CD4-positive, alpha-beta T cell treated with Interferon gamma for 1 hour (primary cell): Measurements from ENCODE around the gene PAN2.
"Not testable (repeated sequence)": the region's sequence is repeated elsewhere in the genome, so short reads cannot be mapped to it uniquely, and the experiment has no call there.

Experiments
- DNase-seq: peaks from one replicate; pipeline ENCODE4 v3.0.0-alpha.2; 2020

The PAN2 gene

DNA sequence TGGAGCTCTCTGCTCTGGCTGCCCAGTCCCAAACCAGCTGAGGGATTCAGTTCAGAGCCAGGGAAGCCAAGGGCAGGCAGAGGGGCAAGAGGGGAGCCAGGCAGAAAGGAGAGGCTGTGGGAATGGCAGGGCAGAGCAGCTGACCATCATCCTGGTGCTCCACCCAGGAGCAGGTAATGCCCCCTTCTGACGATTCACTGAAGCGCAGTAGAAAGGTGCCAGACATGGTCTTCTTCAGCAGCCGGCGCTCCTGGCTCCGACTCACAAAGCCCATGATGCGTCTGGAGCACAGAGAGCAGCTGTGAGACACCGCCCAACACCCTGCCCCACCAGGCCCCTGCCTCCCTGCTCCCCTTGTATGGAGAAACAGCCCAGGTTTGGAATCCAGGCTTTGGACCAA lies 12.9 kb upstream of the PAN2 start:
- DNase-seq: no peak

DNA sequence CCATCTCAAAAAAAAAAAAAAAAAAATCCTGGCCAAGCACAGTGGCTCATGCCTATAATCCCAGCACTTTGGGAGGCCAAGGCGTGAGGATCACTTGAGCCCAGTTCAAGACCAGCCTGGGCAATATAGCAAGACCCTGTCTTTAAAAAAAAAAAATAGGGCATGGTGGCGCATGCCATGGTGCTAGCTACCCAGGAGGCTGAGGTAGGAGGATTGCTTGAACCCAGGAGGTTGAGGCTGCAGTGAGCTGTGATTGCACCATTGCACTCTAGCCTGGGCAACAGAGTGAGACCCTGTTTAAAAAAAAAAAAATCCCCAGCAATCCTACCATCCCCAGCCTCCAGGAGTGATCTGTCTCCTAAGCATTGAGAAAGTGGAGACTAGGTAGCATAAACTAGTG lies 8.5 kb upstream of the PAN2 start:
- DNase-seq: not testable (repeated sequence)

DNA sequence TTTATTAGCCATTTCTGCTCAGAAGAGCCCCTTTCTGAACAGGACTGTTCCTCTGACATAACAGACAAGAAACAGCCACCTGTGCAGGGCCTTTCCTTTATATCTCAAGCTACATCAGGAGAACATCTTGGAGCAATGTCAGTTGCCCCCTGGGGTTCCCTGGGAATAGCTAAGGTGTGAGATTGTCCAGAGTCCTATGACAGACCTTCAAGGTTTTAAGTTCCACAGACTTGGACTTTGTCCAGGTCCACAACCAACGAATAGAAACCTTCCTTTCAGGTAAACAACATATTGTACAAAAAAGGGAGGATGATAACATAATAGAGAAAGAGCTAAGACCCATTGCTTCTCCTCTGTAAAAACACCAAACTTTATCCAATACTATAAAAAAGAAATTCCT lies 7.8 kb upstream of the PAN2 start:
- DNase-seq: no peak

DNA sequence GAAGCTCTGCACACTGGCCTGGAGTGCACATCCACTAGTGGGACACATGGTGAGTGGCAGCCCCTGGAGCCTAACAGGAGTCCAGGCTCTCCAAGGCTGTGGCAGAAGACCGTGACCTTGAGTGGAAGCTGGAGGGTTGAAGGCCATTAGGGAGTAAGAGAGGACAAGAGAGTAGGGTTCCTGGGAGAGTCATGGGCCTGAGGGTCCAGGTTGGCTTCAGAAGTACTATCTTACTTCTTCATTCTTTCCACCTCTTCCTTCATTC lies 5.3 kb upstream of the PAN2 start:
- no peak for DNase-seq

DNA sequence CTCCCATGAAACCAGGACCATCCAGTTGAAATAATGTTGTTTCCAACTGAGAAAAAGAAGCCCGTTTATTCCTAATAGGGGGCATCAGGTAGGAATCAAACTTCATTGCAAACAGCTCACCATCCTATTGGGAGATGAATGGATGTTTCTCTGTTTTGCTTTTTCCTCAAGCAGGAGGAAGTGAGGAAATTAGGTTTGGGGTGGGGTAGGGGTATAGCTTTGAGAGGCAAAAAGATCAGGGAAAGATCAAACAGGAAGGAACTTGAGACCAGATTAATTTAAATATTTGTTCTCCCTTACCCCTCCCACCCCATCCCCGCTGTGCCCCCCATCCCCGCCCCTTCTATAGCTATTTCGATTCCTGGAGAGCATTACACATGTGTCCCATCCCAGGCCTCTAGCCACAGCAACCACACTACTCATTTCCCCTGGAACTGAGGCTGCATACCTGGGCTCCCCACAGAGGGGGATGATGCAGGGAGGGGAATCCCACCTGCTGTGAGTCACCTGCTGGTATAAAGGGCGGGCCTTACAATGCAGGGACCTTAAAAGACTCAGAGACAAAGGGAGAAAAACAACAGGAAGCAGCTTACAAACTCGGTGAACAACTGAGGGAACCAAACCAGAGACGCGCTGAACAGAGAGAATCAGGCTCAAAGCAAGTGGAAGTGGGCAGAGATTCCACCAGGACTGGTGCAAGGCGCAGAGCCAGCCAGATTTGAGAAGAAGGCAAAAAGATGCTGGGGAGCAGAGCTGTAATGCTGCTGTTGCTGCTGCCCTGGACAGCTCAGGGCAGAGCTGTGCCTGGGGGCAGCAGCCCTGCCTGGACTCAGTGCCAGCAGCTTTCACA lies 4.7 kb upstream of the PAN2 start, which contains the start of gene IL23A:
Gene IL23A, plus strand, starts transcription at position 577 of the 850 bp plus-strand sequence. Its CDS starts 161 bp downstream, at position 738.
- peak; percentile 88 for DNase-seq

DNA sequence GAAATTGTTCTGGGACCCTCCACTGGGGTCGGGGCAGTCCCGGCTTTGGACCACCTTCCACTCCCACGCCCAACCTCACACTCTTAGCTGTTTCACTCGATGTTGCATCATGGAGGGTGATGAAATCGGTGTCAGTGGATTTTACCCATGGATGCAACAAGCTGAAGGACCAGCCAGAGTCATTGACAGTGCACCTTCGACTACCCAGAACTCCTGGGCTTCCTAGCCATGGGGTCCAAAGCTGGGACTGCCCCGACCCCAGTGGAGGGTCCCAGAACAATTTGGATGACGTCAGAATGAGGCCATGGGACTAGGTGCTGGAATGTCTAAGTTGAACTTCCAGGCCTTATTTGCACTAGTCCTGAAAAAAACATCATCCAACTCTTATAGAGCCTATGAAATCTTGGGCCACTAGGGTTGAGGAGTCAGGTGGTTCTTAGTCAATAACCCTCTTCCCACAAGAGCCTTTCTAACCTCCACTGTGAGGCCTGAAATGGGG lies 4.0 kb upstream of the PAN2 start:
- peak; percentile 25 for DNase-seq

DNA sequence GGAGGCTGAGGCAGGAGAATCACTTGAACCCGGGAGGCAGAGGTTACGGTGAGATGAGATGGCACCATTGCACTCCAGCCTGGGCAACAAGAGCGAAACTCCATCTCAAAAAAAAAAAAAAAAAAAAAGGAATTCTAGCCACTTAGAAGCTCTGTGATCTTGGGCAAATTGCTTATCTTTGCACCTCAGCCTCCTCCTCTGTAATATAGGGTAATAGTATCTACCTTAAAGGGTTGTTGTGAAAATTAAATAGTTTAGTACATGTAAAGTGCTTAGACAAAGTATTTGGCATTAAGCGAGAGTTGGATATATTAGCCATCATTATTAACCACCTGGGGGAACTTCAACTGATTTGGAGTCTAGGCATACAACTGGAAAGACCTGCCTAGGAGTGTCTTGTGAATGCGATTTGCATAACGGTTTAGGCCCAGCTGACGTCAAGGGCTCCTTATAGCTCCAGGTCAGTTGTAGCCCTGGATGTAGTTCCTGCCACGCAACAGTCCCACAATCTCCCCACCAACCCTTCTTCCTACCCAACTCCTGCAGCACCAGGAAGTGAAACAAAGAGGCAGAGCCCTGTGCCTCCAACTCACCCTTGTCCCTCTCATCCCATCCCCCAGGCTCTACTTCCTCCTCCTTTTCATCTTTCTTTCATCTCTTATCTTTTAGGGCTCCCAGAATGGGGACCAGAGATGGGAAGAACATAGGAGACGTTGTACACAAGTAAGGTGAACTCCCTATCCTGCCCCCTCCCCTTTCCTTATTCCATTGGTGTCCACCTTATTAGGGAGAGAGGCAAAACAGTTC lies 2.8 kb upstream of the PAN2 start:
- DNase-seq: peak; percentile 60

DNA sequence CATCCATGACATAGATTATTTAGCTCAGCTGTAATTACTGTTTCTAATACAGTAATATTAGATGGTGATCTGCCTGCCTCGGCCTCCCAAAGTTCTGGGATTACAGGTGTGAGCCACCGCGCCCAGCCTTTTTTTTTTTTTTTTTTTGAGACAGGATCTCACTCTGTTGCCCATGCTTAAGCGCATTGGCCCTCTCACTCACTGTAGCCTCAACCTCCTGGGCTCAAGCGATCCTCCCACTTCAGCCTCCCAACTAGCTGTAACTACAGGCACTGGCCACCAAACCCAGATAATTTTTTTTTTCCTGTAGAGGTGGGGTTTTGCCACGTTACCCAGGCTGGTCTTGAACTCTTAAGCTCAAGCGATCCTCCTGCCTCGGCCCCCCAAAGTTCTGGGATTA lies 1.7 kb upstream of the PAN2 start:
- DNase-seq: not testable (repeated sequence)

DNA sequence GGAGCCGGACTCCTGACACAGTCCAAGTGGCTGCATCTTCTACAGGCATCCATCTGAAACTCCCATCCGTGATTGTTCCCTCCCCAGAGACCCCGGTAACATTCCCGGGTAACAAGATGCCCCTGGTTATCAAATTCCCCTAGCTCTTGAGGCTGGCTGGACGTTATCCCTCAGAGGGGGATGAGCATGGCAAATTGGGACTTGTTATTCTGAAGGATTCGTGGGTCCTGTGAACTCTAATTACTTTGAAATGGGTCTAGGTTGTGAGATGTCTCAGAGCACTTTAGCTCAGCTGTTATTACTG lies 642 bp upstream of the PAN2 start:
- no peak for DNase-seq

DNA sequence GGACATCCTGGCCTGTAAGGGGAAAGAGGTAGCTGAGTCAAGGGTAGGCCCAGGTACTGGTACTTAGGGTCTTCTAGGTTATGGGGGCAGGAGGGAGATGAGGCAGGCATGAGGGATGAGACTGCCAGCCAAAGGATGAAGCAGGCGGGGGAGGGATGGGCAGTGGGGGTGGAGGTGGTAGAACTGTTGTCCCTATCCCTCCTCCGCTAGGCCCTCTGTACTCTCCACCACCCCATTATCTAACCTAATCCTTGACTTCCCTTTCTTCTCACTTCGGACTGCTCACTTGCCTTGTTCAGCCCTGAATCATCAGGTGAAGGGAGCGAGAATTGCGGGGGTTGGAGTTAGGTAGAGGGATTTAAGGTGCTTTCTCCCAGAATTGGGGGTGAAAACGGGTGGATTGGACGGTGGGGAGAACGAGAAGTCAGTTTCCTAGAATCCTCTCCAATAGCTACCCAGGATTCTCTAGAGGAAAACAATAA lies 562 bp downstream of the PAN2 start:
- no peak for DNase-seq

DNA sequence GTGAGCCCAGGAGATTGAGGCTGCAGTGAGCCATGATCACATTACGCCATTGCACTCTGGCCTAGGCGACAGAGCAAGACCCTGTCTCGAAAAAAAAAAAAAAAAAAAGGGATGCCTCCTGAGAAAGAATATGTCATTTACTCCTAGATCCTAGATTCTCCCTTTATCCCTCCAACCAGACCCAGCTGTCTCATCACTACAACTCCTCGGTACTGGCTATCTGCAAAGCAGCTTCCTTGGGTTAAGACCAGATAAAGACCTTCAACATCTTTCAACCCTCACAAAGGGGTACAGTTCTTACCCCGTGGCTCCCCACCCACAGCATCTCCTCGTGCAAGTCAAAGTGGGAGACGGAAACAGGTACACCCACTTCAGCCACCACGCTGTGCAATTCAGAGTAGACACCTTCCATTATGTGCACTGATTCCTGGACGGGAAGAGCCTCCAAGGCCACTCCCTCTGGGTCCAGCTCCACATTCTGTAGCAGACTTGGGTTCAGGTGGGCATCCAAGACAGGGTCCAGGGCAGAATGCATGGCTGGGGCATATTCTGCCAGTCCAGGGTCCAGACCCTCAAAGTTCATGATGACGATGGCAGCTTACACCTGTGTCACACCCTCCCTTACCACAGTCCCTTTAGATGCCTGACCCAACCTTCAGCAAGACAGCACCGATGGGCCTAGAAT lies 1.1 kb downstream of the PAN2 start:
- no peak for DNase-seq

DNA sequence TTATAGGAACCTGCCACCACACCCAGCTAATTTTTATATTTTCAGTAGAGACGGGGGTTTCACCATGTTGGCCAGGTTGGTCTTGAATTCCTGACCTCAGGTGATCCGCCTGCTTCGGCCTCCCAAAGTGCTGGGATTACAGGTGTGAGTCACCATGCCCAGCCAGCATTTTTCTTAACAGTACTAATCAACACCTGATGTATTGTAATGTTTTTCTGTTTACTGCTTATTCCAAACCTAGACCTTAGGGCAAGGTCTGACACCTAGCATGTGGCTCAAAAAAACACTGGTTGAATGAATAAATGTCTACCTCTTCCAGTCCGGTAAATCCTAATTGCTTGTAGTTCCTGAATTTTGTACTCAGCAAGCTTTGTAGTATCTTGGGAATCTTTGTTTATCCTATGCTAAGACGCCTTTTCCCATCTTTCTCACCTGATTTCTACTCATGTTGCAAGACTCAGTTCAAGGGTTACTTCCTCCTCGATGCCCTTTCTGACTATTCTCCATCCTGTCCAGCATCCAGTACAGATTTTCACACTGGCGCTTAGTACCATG lies 2.8 kb downstream of the PAN2 start:
- DNase-seq: no peak

DNA sequence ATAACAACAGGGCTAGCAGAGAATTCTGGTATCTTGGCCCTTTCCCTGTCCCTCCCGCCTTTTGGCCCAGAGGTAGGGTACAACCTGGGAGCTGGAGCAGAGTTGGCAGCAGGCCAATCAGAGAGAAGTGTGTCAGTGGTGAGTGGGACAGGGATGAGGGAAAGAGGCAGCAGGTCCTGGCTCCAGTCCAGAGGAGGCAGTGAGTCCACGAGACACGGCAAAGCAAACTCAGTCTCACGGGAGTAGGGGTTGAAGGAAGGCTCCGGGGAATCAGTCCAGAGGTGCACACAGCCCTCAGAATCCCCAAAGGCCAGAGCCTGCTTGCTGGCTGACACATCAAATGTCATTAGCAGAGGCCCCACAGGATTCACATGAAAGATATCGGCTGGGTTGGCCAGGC lies 7.3 kb downstream of the PAN2 start:
- no peak for DNase-seq

DNA sequence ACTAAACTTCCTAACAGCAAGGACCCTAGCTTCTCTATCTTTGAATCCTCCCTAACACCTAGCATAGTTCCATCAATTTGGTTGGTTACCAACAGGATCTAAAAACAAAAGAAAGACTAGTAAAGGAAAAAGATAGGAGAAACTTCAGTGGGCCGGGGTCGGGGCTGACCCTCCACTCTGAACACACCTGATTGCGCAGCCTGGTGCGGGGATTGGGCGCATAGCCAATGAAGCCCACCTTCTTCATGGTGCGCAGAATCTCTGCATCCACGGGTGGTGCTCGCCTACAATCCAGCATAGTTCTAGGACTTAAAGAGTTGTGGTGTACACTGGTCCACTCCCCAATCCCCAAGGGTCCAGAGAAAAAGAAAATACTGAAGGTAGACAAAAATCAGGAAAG lies 7.7 kb downstream of the PAN2 start:
- DNase-seq: no peak

DNA sequence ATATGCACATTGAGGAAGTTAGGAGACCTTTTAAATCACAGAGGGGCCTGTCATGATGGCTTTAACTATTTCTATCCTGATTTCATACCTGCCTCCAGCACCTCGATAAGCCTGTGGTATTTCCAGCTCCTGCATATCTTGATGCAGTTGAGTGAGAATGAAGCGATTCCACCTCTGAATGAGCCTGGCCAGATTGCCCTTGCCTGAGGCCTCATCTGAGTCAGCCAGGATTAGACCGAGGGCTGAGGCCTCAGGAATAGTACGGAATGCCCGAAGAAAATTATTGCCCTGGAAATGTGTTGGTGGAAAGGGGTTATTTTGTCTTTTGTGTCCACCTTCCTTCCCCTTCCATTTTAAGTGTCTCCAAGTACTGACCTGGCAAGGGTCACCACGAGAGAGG lies 9.6 kb downstream of the PAN2 start:
- no peak for DNase-seq

DNA sequence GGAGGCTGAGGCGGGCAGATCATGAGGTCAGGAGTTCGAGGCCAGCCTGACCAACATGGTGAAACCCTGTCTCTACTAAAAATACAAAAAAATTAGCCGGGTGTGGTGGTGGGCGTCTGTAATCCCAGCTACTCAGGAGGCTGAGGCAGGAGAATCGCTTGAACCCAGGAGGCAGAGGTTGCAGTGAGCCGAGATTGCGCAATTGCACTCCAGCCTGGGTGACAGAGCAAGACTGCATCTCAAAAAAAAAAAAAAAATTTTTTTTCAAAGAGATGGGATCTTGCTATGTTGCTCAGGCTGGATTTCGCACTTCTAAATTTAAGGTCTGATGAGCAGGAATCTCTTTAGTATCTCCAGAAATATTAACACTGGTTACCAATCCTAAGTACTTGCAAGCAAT lies 12.2 kb downstream of the PAN2 start:
- DNase-seq: not testable (repeated sequence)

DNA sequence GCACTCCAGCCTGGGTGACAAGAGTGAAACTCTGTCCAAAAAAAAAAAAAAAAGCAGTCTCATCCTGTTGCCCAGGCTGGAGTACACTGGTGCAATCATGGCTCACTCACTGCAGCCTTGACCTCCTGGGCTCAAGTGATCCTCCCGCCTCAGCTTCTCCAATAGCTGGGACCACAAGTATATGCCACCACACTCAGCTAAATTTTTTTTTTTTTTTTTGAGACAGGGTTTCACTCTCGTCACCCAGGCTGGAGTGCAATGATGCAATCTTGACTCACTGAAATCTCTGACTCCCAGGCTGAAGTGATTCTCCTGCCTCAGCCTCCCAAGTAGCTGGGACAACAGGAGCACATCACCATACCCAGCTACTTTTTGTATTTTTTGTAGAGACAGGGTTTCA lies 12.8 kb downstream of the PAN2 start:
- peak; percentile 59 for DNase-seq

DNA sequence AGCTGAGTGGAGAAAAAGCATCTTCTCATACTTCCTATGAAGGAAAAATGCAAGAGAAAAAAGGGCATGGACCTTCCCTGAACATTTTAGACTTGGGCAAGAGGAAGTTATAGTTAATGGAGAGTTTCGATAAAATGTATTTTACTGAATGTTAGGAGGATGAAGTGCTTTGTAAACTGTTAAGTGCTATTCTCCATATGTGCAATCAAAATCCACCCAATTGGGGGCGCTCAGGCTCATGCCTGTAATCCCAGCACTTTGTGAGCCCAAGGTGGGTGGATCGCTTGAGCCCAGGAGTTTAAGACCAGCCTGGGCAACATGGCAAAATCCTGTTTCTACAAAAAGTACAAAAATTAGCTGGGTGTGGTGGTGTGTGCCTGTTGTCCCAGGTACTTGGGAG lies 16.1 kb downstream of the PAN2 start:
- no peak for DNase-seq

DNA sequence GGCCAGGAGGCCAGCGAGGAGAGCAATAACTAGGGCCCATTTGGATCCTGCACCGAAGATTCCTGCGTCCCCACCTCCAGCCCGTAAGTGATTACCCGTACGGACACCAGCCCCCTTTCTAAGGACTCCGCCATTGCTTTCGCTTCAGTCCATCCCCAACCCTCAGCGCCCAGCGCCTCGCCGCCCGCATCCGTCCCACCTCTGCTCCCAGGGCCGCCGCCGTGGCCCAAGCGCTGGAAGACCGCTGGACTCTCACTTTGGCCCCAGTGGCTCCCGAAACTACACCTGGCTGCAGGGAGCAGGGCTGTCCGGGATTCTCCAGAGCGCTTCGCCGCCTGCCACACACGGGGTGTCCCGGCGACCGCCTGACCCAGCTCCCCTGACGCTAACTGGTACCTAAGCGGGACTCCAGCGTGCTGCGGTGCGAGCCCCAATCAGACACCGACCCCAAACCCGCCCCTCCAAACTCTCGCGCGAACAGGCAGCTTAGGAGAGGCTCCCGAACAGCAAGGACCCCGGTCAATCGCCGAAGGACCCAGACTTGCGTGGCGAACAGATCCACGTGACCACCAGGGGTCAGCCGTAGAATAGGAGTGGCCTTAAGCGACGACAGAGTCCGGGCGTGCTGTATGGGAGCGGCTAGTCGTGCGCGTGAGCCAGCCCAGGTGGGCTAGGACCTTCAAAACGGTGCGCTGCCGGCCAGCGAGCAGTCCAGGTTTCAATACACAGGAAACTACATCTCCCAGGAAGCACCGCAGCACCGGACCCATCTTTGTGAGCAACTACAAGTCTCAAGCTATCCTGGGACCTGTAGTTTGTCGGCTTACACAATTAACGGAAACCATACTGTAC lies 18.0 kb downstream of the PAN2 start, which contains the start of gene CNPY2:
Gene CNPY2, minus strand, starts transcription at position 367 of the 852 bp plus-strand sequence. CDS start 771 bp downstream, outside the sequence.
- DNase-seq: peak; percentile 95

DNA sequence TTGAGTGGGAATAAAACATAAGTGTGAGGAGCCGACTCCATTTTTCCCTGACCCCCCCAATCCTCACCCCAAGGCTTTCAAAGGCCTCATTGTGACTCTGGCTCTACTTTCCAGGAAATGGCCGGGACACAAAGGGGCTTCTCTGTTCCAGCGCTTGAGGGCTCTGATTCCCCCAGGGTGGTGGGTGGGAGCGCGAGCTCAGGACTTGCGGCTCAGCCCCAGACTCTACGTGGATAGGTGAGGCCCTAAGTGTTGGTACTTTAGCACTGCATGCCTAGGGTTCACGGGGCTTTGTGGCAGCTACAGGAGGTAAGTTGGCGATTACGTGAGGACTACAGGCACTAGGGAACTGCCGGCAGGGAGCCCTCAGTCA lies 18.6 kb downstream of the PAN2 start:
- no peak for DNase-seq

DNA sequence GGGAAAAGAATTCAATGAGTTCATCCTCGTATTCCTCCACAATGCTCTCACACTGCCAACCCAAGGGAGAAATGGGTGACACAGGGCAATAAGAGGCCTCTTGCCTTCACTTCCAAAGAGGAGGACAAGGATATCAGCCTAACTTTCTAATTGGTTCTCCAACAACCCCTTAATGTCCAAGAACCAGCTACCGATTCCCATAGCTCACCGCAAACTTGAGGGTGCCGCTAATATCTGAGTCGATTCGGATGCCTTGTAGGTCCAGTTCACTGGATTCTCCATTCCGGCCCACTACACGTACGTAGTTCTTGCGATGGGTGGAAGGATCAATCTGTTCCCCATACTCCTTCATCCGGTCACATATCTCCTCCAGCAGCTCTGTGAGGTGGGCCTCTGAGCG lies 22.8 kb downstream of the PAN2 start:
- no peak for DNase-seq

DNA sequence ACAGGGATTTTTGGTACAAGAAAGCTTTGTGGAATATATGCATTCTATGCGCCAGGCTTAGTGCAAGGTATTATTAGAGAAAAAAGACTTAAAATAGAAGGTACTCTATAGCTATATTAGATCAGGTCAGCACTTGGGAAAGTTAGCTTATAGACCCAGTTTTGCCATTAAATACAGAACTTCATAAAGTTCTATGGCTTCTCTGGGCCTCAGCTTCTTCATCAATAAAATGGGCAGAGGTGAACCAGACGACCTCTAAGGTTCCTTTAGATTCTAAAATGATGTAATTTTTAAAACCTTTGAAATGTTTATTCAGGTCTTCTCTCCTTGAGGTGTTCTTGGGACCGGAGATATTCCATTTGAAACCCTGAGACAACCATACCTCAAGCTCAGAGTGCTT lies 25.1 kb downstream of the PAN2 start:
- DNase-seq: no peak
